ENCODE data around the gene IKZF2. TPM values are rescaled to one million over a fixed set of nuclear protein-coding genes. Genes with fewer than 3 reads are reported as not detected.

IKZF2 gene
- total and polyA plus RNA-seq, 4 donors, result 1.3 to 51.4 (median 7.3) TPM

GRCh38 chr2:213105212-213105611 lies 46.2 kb downstream of the IKZF2 start:
- H3K4me3 ChIP-seq, result no peak overlapping the region
- no peak for ATAC-seq (ENCODE audit: insufficient read depth, low FRiP score)

GRCh38 chr2:213104903-213105202 lies 46.6 kb downstream of the IKZF2 start:
- H3K4me3 ChIP-seq, result no peak overlapping the region
- peak overlapping the region in 1 of 2 donors; percentile 83 for H3K27ac ChIP-seq (ENCODE audit: low read depth in 1 of 2, low read length in 1 of 2)
- no peaks in the 10 kb centered on the region for H3K9me3 ChIP-seq (ENCODE audit: control insufficient read depth in 4 of 4, insufficient read depth in 3 of 4, low read length in 3 of 4)
- H3K4me1 ChIP-seq (ENCODE audit: control insufficient read depth in 5 of 5, insufficient read depth in 5 of 5, low read length in 5 of 5), result peaks cover 0 to 1% (median 0%) of the 10 kb centered on the region in 5 donors
- H3K9ac ChIP-seq (ENCODE audit: insufficient read depth in 1 of 2, low read length in 2 of 2), result no peak overlapping the region
- ATAC-seq (ENCODE audit: insufficient read depth, low FRiP score) (no peak), DNase-seq (no peak)
- no peaks in the 10 kb centered on the region for H3K27me3 ChIP-seq (ENCODE audit: control insufficient read depth in 3 of 3, insufficient read depth in 3 of 3, low read length in 2 of 3)
- no peak for TF ChIP-seq CTCF (IDR thresholded peaks at IDR 0.05; ENCODE audit: control extremely low read depth, extremely low read depth)
- H3K36me3 ChIP-seq (ENCODE audit: control insufficient read depth in 4 of 4, insufficient read depth in 4 of 4, low read length in 4 of 4), result no peaks in the 10 kb centered on the region

More at GRCh38 chr2:213105212-213105611, 46.2 kb downstream of the IKZF2 start:
- no peak for DNase-seq
- TF ChIP-seq CTCF (IDR thresholded peaks at IDR 0.05; ENCODE audit: control extremely low read depth, extremely low read depth), result no peak
- 60 to 63% methylated on average over 3 of the region's 3 CpGs for WGBS, 2 donors
- no peaks in the 10 kb centered on the region for H3K36me3 ChIP-seq (ENCODE audit: control insufficient read depth in 4 of 4, insufficient read depth in 4 of 4, low read length in 4 of 4)
- H3K9me3 ChIP-seq (ENCODE audit: control insufficient read depth in 4 of 4, insufficient read depth in 3 of 4, low read length in 3 of 4), result no peaks in the 10 kb centered on the region
- peak overlapping the region in 1 of 2 donors; percentile 83 for H3K27ac ChIP-seq (ENCODE audit: low read depth in 1 of 2, low read length in 1 of 2)
- peaks cover 0 to 1% (median 0%) of the 10 kb centered on the region in 5 donors for H3K4me1 ChIP-seq (ENCODE audit: control insufficient read depth in 5 of 5, insufficient read depth in 5 of 5, low read length in 5 of 5)
- no peaks in the 10 kb centered on the region for H3K27me3 ChIP-seq (ENCODE audit: control insufficient read depth in 3 of 3, insufficient read depth in 3 of 3, low read length in 2 of 3)
- H3K9ac ChIP-seq (ENCODE audit: insufficient read depth in 1 of 2, low read length in 2 of 2), result no peak overlapping the region

GRCh38 chr2:213104092-213104902 lies 47.1 kb downstream of the IKZF2 start:
- Histone ChIP-seq H3K36me3 (ENCODE audit: control insufficient read depth in 4 of 4, insufficient read depth in 4 of 4, low read length in 4 of 4) (no peaks in the 10 kb centered on the region), H3K4me1 (ENCODE audit: control insufficient read depth in 5 of 5, insufficient read depth in 5 of 5, low read length in 5 of 5) (peaks cover 0 to 1% (median 0%) of the 10 kb centered on the region in 5 donors), H3K27me3 (ENCODE audit: control insufficient read depth in 3 of 3, insufficient read depth in 3 of 3, low read length in 2 of 3) (no peaks in the 10 kb centered on the region), H3K27ac (ENCODE audit: low read depth in 1 of 2, low read length in 1 of 2) (peak overlapping the region in 1 of 2 donors; percentile 83), H3K4me3 (no peak overlapping the region), H3K9ac (ENCODE audit: insufficient read depth in 1 of 2, low read length in 2 of 2) (no peak overlapping the region), H3K9me3 (ENCODE audit: control insufficient read depth in 4 of 4, insufficient read depth in 3 of 4, low read length in 3 of 4) (no peaks in the 10 kb centered on the region)
- ATAC-seq (ENCODE audit: insufficient read depth, low FRiP score) (no peak), DNase-seq (peak; percentile 12 to 76 (median 58))
- WGBS, 2 donors, result 23 to 33% methylated on average over 7 of the region's 7 CpGs
- no peak for TF ChIP-seq CTCF (IDR thresholded peaks at IDR 0.05; ENCODE audit: control extremely low read depth, extremely low read depth)

All from lung (tissue), 12 donors.